ENCODE measurements around the gene HHATL. TPM values are rescaled to one million over a fixed set of nuclear protein-coding genes. Genes with fewer than 3 reads are reported as not detected.

HHATL gene
- polyA plus RNA-seq, 3 donors: not detected

- Mint-ChIP-seq H3K27me3 (ENCODE audit: low read depth in 3 of 3) (peaks cover 0 to 2% (median 0%) of the 10 kb centered on the region in 3 donors), H3K4me1 (peaks cover 23% of the 10 kb centered on the region), H3K4me3 (no peak overlapping the region), H3K36me3 (no peaks in the 10 kb centered on the region), H3K9me3 (no peaks in the 10 kb centered on the region), H3K27ac (no peak overlapping the region)
- Histone ChIP-seq H3K9me3 (replicated peaks in 1 of 2; ENCODE audit: control insufficient read depth in 1 of 2, insufficient read depth in 1 of 2, low read length in 2 of 2) (no peaks in the 10 kb centered on the region), H4K20me1 (ENCODE audit: insufficient read depth, low read length) (no peaks in the 10 kb centered on the region), H3K4me1 (ENCODE audit: control insufficient read depth in 1 of 2, insufficient read depth in 2 of 2, low read length in 2 of 2) (peaks cover 10 to 16% of the 10 kb centered on the region in 2 donors), H3K27me3 (ENCODE audit: control insufficient read depth in 2 of 2, insufficient read depth in 2 of 2, low read length in 2 of 2) (no peaks in the 10 kb centered on the region), H2AFZ (ENCODE audit: insufficient read depth, low read depth, low read length, poor library complexity, severe bottlenecking) (no peak overlapping the region), H3K4me2 (replicated peaks; ENCODE audit: extremely low read depth, low read length, poor library complexity, severe bottlenecking) (no peak overlapping the region), H3K27ac (ENCODE audit: low read depth in 1 of 2, low read length in 2 of 2) (no peak overlapping the region), H3K36me3 (replicated peaks in 1 of 2; ENCODE audit: control insufficient read depth in 1 of 2, insufficient read depth in 2 of 2, low read length in 2 of 2) (no peaks in the 10 kb centered on the region), H3K9ac (ENCODE audit: insufficient read depth, low read length, poor library complexity, severe bottlenecking) (no peak overlapping the region), H3K4me3 (replicated peaks in 1 of 3; ENCODE audit: low read depth in 2 of 3, low read length in 3 of 3) (no peak overlapping the region), H3K79me2 (ENCODE audit: insufficient read depth, low read length) (no peaks in the 10 kb centered on the region)
- DNase-seq: no peak
- TF ChIP-seq CTCF (IDR thresholded peaks at IDR 0.05): no peak
- no CpG with 5 or more reads among the region's 4 CpGs for WGBS (ENCODE audit: insufficient coverage)
- intact Hi-C loops (cut with micrococcal nuclease): no loop called here
These were observed 9.7 kb upstream of the HHATL start for GRCh38 chr3:42712344-42712648.

DNA sequence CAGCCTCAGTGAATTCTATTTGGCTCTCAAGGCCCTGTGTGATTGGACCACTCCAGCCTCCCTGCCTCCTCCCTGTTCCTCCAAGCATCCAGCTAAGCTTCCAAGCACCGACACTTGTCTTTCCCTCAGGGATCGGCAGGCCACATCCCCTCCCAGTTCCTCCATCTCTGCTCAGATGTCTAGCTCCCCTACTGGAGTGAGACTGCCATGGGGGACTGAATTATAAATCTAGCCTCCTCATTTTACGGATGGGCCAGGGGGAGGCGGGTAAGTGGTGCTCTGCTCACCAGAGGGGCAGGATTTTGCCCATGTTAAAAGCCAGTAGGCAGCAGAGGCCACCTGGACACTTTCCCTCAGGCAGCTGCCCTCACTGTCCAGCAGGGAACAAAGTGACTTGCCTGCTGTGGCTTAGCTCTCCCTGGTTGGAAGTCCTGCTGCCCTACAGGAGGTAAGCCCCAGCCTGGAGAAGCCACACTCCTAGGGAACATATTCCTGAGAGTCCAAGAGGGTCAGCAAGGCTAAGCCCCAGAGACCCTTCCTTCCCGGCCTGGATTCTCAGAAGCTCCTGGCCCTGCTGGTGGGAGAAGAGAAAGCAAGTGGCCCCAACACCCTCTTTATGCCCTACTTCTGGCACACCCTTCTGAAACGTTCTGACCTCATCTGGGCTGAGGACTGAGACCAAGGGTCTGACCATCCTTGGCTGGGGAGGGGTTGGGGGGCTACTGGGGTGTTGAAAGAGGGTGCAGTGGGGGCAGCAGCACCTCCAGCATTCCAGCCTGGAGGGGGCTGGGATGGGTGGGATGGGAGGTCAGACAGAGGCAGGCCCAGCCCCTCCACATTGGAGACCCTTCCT is 9.1 kb upstream of the HHATL start:
- intact Hi-C loops (cut with micrococcal nuclease): no loop called here
- no peaks in the 10 kb centered on the region for H3K9me3 ChIP-seq (replicated peaks in 1 of 2; ENCODE audit: control insufficient read depth in 1 of 2, insufficient read depth in 1 of 2, low read length in 2 of 2)
- no peaks in the 10 kb centered on the region for H3K79me2 ChIP-seq (ENCODE audit: insufficient read depth, low read length)
- no peaks in the 10 kb centered on the region for H3K36me3 ChIP-seq (replicated peaks in 1 of 2; ENCODE audit: control insufficient read depth in 1 of 2, insufficient read depth in 2 of 2, low read length in 2 of 2)
- Mint-ChIP-seq H3K27ac (no peak overlapping the region), H3K4me3 (no peak overlapping the region), H3K4me1 (peaks cover 17% of the 10 kb centered on the region), H3K27me3 (ENCODE audit: low read depth in 3 of 3) (peaks cover 1 to 2% (median 2%) of the 10 kb centered on the region in 3 donors), H3K36me3 (no peaks in the 10 kb centered on the region), H3K9me3 (no peaks in the 10 kb centered on the region)
- H3K27me3 ChIP-seq (ENCODE audit: control insufficient read depth in 2 of 2, insufficient read depth in 2 of 2, low read length in 2 of 2): peaks cover 0 to 2% of the 10 kb centered on the region in 2 donors
- no peak overlapping the region for H3K9ac ChIP-seq (ENCODE audit: insufficient read depth, low read length, poor library complexity, severe bottlenecking)
- no peak for TF ChIP-seq CTCF (IDR thresholded peaks at IDR 0.05)
- 67% methylated on average over 3 of the region's 6 CpGs for WGBS (ENCODE audit: insufficient coverage)
- H3K4me3 ChIP-seq (replicated peaks in 1 of 3; ENCODE audit: low read depth in 2 of 3, low read length in 3 of 3): no peak overlapping the region
- no peaks in the 10 kb centered on the region for H4K20me1 ChIP-seq (ENCODE audit: insufficient read depth, low read length)
- H3K27ac ChIP-seq (ENCODE audit: low read depth in 1 of 2, low read length in 2 of 2): no peak overlapping the region
- no peak overlapping the region for H2AFZ ChIP-seq (ENCODE audit: insufficient read depth, low read depth, low read length, poor library complexity, severe bottlenecking)
- DNase-seq: no peak
- H3K4me2 ChIP-seq (replicated peaks; ENCODE audit: extremely low read depth, low read length, poor library complexity, severe bottlenecking): no peak overlapping the region
- H3K4me1 ChIP-seq (ENCODE audit: control insufficient read depth in 1 of 2, insufficient read depth in 2 of 2, low read length in 2 of 2): peaks cover 6 to 11% of the 10 kb centered on the region in 2 donors

Measured in CD14-positive monocyte (primary cell).